ENCODE results near the gene BCDIN3D.

BCDIN3D gene

DNA sequence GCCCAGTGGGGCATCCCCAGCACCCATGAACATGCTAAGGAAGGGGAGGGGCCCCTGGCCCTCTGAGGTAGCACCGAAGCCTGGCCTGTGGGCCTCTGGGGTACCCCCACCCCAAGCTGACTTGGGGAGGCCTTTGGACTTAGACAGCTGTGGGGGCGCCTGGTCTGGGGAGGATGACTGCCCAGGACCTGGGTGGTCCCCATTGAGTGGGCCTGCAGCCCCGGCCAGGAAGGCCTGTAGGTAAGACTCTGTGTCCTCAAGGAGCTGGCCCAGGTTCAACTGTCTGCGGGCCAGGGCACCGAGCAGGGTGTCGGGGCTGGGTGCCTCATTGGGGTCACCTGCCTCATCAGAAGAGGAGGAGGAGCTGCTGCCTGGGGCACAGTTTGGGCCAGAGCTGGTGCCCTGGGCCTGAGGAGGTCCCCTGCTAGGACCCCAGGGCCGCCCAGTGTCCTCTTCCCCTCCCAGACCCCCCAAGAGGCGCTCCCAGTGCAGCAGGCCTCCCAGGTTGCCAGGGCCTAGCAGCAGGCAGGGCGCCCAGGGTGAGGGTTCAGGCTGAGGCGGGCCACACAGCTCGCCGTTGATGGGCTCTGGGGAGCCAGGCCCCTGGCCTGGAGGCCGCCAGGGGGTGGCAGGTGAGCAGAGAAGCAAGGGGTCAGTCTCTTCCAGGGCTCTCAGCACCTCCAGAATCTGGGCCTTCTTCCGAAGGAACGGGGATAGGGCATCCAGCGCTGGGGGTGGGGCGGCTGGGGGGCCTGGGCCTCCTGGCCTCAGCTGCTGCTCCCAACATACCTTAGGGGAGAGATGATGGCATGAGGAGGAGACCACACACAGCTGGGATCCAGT lies 46.1 kb downstream of the BCDIN3D start:
- no peak for DNase-seq (ENCODE audit: low spot score)

GRCh38 chr12:49796155-49796554 lies 46.8 kb downstream of the BCDIN3D start:
- no peak for DNase-seq (ENCODE audit: low spot score)

DNA sequence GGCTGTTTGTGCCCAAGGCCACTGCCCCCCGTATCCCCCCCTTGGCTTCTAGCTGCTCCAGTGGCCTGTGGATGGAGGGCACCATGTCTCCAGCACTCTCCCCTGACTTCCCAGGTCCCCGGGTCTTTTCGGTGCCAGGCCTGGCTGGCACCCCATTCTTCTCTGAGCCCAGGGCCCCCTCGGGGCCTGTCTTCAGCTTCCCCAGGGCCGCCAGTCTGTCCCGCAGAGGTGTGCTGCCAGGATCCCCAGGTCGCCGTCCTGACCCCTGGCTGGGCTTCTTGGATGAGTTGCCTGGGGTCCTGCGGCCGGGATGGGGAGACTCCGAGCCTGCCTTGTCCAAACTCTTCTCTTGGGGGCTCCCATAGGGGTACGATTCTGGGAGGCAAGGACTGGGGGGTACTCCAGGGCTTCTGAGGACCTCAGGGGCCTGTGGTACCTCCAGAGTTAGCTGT lies 47.2 kb downstream of the BCDIN3D start:
- no peak for DNase-seq (ENCODE audit: low spot score)

DNA sequence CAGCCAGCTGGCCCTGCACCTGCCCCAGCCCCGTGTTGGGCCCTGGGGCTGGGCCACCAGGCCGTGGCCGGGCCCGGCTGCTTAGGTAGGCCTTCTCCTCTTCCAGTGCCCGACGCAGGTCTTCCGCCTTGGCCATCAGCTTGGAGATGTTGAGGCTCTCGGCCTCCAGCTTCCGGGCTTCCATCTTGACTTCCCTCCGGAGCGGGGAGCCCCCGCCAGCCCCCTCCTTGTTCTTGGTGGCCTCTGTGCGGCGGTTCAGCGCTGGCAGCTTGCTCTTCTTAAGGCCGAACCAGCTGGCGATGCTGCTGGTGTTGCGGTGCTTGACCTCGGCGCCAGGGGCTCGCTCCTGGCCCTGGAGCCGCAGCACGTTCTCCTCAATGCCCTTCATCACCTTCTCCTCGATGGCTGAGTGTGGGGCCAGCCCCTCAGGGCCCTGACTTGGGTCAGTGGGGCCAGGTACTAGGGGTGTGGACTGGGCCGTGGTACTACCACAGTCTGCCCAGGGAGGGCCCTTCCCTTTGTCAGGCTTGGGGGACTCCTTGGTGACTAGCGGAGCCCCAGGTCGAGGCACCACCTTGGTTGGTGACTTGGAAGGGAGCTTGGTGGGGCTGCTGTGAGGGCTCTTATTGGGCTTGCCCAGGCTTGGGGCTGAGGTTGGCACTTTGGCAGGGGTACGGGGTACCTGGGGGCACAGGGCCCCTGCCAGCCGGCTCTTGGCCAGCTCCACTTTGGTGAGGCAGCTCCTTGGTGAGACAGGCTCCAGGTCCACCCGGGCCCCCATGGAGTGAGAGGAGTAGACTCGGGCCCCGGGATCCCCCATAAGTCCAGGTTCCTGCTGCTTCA lies 47.9 kb downstream of the BCDIN3D start:
- no peak for DNase-seq (ENCODE audit: low spot score)

GRCh38 chr12:49794021-49794420 lies 48.9 kb downstream of the BCDIN3D start:
- no peak for DNase-seq (ENCODE audit: low spot score)

DNA sequence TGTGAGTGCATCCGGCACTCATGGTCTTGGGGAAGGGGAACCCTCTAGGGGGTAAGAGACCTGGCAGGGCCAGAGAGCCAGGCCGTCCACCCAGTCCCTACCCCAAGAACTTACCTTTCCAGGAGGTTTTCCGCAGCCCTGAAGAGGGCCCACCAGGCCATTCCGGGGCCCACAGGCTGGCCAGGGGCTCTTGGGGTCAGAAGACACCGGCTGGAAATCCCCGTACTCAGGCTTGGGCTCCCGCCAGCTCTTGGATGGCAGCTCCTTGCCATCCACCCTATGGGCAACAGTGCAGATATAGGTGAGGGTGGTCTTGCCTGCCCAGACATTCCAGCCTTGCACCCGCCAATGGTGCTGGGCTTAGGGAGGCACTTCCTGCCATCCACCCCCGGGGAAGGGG lies 49.3 kb downstream of the BCDIN3D start:
- no peak for DNase-seq (ENCODE audit: low spot score)

DNA sequence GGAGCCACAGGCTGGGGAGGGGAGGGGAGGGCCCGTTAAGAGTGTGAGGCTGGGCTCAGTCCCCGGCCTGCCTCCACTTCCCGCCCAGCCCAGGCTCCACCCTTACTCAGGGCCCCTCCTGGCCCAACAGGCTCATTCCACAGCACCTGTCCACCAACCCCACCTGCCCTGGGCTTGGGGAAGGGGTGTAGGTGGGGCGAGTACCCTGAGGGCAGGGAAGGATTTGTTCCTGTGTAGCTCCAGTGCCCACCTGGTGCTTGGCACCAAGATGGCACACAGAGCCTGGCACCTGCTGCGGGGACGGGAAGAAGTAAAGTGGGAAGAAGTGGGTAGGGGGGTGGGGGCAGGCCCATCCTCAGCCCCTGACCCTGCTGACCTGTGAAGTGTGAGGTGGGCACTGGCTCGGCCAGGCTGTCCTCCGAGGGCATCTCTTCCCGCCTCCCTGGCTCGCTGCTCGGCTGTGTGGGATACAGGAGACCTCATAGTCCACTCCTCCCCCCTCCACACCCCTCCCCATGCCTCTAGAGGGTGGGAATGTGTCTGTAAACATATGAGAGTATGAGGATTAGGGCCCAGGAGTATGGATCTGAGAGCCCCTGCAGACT lies 49.8 kb downstream of the BCDIN3D start:
- DNase-seq (ENCODE audit: low spot score), result no peak

DNA sequence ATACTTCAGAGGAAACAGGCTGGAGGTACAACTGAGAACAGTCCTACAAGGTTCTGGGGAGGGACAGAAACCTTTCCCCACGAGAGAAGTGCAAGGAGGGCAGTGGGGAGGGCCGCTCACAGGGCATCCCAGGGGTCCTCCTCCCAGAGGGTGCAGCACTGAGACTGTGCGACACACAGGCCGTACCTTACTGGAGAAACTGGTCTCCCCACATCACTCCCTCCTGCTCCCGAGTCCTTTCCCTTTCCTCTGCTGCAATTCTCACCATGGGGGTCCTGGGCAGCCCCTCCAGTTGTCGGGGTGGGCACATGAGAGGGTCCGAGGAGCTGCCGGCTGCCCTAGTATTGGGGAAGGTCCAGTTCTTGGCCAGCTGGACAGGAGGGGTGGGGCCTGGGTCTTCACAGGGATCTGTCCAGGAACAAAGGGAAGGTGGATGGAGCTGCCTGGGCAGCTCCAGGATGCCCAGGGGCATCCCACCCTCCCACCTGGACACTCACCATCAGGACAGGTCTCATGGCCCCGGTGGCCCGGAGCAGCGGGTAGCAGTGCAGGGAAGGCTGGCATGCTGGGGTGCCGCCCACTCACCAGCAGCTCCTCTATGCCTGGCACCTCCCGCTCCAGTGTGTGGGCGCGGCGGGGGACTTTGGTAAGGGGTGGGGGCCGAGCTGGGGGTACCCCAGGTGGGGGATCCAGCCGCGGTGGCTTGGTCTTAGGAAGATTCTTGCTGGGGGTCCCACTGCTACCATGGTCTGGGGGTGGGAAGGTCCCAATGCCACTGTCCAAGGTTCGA lies 50.5 kb downstream of the BCDIN3D start:
- no peak for DNase-seq (ENCODE audit: low spot score)

GRCh38 chr12:49791700-49792099 lies 51.2 kb downstream of the BCDIN3D start:
- no peak for DNase-seq (ENCODE audit: low spot score)

DNA sequence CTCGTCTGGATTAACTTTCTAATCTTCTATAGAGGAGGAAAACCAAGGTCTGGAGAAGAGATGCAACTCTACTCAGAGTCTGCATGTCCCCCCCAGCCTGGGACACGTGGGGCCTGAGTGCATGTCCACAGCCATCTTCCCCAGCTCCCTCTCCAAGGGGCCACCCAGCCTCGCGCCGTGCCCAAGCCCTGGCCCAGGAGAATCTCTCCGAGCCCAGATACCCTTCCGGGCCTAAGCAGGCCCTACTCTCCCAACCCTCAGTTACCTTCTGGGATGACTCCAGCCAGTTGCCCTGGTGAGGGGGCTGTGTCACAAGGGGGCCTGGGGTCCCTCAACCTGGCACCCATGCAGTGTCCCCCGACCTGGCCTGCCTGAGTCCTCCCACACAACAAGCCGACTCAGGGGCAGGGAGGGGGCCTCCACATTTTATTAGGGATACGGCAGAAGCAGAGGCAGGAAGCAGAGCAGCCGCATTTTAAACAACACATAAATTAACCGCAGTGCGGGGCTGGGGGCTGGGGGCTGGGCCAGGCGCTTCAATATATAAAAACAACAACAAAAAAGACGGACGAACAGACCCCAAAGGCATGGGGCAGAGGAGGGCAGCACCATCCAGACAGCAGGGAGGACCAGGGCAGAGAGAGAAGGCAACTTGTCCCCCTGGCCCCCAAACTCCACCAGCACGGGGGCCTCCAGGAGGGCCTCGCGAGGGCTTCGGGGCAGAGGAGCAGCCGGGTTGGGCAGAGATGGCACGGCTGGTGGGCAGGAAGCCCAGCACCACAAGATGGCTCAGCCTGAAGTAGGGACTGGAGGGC lies 52.0 kb downstream of the BCDIN3D start:
- DNase-seq (ENCODE audit: low spot score), result no peak

DNA sequence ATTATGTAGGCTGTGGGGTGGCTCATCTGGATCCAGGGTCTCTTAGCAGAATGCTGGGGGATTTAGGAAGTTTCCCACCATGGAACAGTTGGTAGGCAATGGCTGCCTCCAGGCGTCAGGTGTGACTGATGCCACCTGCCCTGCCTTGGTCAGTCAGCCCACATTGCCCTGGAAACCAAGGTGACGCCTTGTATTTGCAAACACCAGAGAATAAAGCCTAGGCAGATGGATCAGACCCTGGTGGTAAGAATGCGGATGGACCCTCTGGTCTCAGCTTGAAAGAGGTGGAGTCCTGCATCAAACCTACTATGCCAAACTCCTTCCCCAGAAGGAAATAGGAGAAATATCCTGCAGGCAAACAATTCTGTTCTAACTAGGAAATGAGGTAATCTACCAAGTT lies 52.9 kb downstream of the BCDIN3D start:
- DNase-seq (ENCODE audit: low spot score), result no peak

DNA sequence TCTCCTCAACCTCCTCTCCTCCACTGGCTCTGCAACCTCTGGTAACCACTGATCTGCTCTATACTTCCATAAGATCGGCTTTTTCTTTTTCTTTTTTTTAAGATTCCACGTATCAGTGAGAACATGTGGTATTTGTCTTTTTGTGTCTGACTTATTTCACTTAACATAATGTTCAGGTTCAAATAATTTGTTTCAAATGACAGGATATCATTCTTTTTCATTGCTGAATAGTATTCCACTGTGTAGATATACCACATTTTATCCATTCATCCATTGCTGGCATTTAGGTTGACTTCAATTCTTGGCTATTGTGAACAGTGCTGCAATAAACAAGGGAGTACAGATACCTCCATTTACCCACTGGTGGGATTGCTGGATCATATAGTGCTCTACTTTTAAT lies 55.2 kb downstream of the BCDIN3D start:
- no peak for DNase-seq (ENCODE audit: low spot score)
